HepG2 (cell line): ENCODE measurements around the gene EFNA3. TPM values are rescaled to one million over a fixed set of nuclear protein-coding genes. Genes with fewer than 3 reads are reported as not detected.

ENCODE experiments used
- ATAD3A ChIP-seq: sonication (generic); formaldehyde crosslinking; IDR thresholded peaks from 2 replicates; pipeline ENCODE4 v1.4.0; 2020; ENCODE audit warnings: missing genetic modification reagents
- FOXP4 ChIP-seq: sonication (generic); formaldehyde crosslinking; IDR thresholded peaks from 2 replicates; pipeline ENCODE4 v1.4.0; 2020; ENCODE audit warnings: missing genetic modification reagents
- HINFP ChIP-seq: sonication (generic); formaldehyde crosslinking; IDR thresholded peaks from 2 replicates; pipeline ENCODE4 v1.4.0; 2020; ENCODE audit warnings: low read depth, mild to moderate bottlenecking, missing genetic modification reagents
- MXI1 ChIP-seq: IDR thresholded peaks from 3 replicates; pipeline ENCODE4 v1.6.1; 2012; ENCODE audit warnings: low read depth, low read length, inconsistent platforms, borderline replicate concordance
- PHF5A ChIP-seq: IDR thresholded peaks from one replicate; pipeline ENCODE4 v1.6.1; 2018; ENCODE audit warnings: low read depth, missing genetic modification reagents; ENCODE audit not compliant: unreplicated experiment
- RARA ChIP-seq: IDR thresholded peaks from 2 replicates; pipeline ENCODE4 v1.6.1; 2016; ENCODE audit warnings: missing genetic modification reagents, missing compliant biosample characterization
- RXRA ChIP-seq: sonication (generic); formaldehyde crosslinking; IDR thresholded peaks from 2 replicates; pipeline ENCODE4 v1.5.1; 2020; ENCODE audit warnings: missing genetic modification reagents
- SP140L ChIP-seq: sonication (generic); formaldehyde crosslinking; IDR thresholded peaks from 2 replicates; pipeline ENCODE4 v1.4.0; 2020; ENCODE audit warnings: missing genetic modification reagents, borderline replicate concordance
- SUZ12 ChIP-seq: fragments of 150-350 bp; IDR thresholded peaks from 2 replicates; pipeline ENCODE4 v1.6.1; 2014; ENCODE audit warnings: low read depth, low read length
- TFAP4 ChIP-seq: sonication (generic); IDR thresholded peaks from 2 replicates; pipeline ENCODE4 v1.6.1; 2016; ENCODE audit warnings: low read depth, borderline replicate concordance
- THAP8 ChIP-seq: sonication (generic); formaldehyde crosslinking; IDR thresholded peaks from 2 replicates; pipeline ENCODE4 v1.5.1; 2020; ENCODE audit warnings: missing genetic modification reagents, mild to moderate bottlenecking, borderline replicate concordance
- ZIK1 ChIP-seq: sonication (generic); formaldehyde crosslinking; IDR thresholded peaks from 2 replicates; pipeline ENCODE4 v1.5.0; 2020; ENCODE audit warnings: mild to moderate bottlenecking, low read depth, missing genetic modification reagents, borderline replicate concordance
- ZNF3 ChIP-seq: IDR thresholded peaks from 2 replicates; pipeline ENCODE4 v1.7.0; 2017; ENCODE audit warnings: inconsistent platforms
- ZNF484 ChIP-seq: sonication (generic); formaldehyde crosslinking; IDR thresholded peaks from 2 replicates; pipeline ENCODE4 v1.5.1; 2020; ENCODE audit warnings: mild to moderate bottlenecking, low read depth, missing genetic modification reagents, borderline replicate concordance
- ZNF503 ChIP-seq: sonication (generic); formaldehyde crosslinking; IDR thresholded peaks from 2 replicates; pipeline ENCODE4 v1.4.0; 2020; ENCODE audit warnings: missing genetic modification reagents
- ZNF720 ChIP-seq: sonication (generic); formaldehyde crosslinking; IDR thresholded peaks from 2 replicates; pipeline ENCODE4 v1.4.0; 2020; ENCODE audit warnings: missing genetic modification reagents
- ZNF792 ChIP-seq: IDR thresholded peaks from 2 replicates; pipeline ENCODE4 v1.6.1; 2016
- ZNF800 ChIP-seq: sonication (generic); formaldehyde crosslinking; IDR thresholded peaks from 2 replicates; pipeline ENCODE4 v1.4.0; 2020; ENCODE audit warnings: missing genetic modification reagents
- ZSCAN22 ChIP-seq: sonication (generic); formaldehyde crosslinking; IDR thresholded peaks from 2 replicates; pipeline ENCODE4 v1.4.0; 2020; ENCODE audit warnings: mild to moderate bottlenecking, missing genetic modification reagents
- polyA plus RNA-seq, 8 experiments: library from polyadenylated mRNA; depleted of rRNA in 3 of 8; stranded (reverse) in 7 of 8; unstranded in 1 of 8; fragments of >200 nt; fragmentation: Illumina TruSeq in 4 of 8; extraction: Trizol in 4 of 8; gene quantifications; 2 replicates each; pipeline versions ENCODE4 v1.2.1 to v1.2.3, GENCODE V29; 2011 to 2016; ENCODE audit warnings: low read depth in 4 of 8, missing spikeins in 1 of 8, mixed read lengths in 1 of 8; ENCODE audit not compliant: insufficient read depth in 1 of 8
- total RNA-seq, 5 experiments: library from RNA; depleted of rRNA; stranded (reverse); fragments of >200 nt; fragmentation: Illumina TruSeq; extraction: Trizol; gene quantifications; 2 replicates each; pipeline ENCODE4 v1.2.3, GENCODE V29; 2016; ENCODE audit warnings: low read depth in 1 of 5

Gene EFNA3
- total and polyA plus RNA-seq, 2 of the 13 experiments (the other 11 are each of a cell fraction or from before 2014, with no cell fraction given) = 1.0 to 5.7 TPM

GRCh38 chr1:155084722-155085503 lies 6.3 kb downstream of the EFNA3 start (continued):
- TF ChIP-seq RARA = 0 out of 2 replicates have a peak, but pooled peaks have one; percentile 15
- TF ChIP-seq THAP8 (CRISPR knock-in tag) = peak; percentile 5; the same call in 1 of the 2 replicates
- TF ChIP-seq HINFP (CRISPR knock-in tag) = peak; percentile 80; the same call in 1 of the 2 replicates
- TF ChIP-seq SP140L (CRISPR knock-in tag) = peak; percentile 66; the same call in 1 of the 2 replicates
- peak; percentile 95 for TF ChIP-seq PHF5A (CRISPR knock-in tag)
- TF ChIP-seq ZSCAN22 = no peak
- TF ChIP-seq TFAP4 = no peak
- TF ChIP-seq ZNF792 (CRISPR knock-in tag) = no peak
- no peak for TF ChIP-seq ZNF800 (CRISPR knock-in tag)
- TF ChIP-seq ZNF503 (CRISPR knock-in tag) = no peak
- peak; percentile 84; the same call in 1 of the 2 replicates for TF ChIP-seq ZIK1 (CRISPR knock-in tag)
- peak; percentile 77 for TF ChIP-seq RXRA (CRISPR knock-in tag)
- TF ChIP-seq MXI1 = peak; percentile 53; the same call in 1 of the 3 replicates
- no peak for TF ChIP-seq ZNF484 (CRISPR knock-in tag)
- no peak for TF ChIP-seq SUZ12
- TF ChIP-seq ZNF3 (CRISPR knock-in tag) = no peak
- TF ChIP-seq ZNF720 (CRISPR knock-in tag) = no peak
- TF ChIP-seq ATAD3A (CRISPR knock-in tag) = no peak
- no peak for TF ChIP-seq FOXP4
